GM18499 (cell line): ENCODE data around the gene COL1A2.

Experiments
- ATAC-seq: cut with Tn5 transposase; IDR thresholded peaks from one replicate; pipeline ENCODE4 v1.9.1; 2021; ENCODE audit warnings: moderate number of reproducible peaks; ENCODE audit not compliant: insufficient read depth, unreplicated experiment

COL1A2 gene

GRCh38 chr7:94382132-94382531 lies 12.6 kb upstream of the COL1A2 start:
- no peak for ATAC-seq

- ATAC-seq, result no peak
Measured at GRCh38 chr7:94382746-94383145, 11.9 kb upstream of the COL1A2 start.

GRCh38 chr7:94384315-94384714 lies 10.4 kb upstream of the COL1A2 start:
- ATAC-seq, result no peak

GRCh38 chr7:94386416-94386815 lies 8.3 kb upstream of the COL1A2 start:
- ATAC-seq, result no peak

GRCh38 chr7:94388540-94388939 lies 6.2 kb upstream of the COL1A2 start:
- ATAC-seq, result no peak

GRCh38 chr7:94389381-94389780 lies 5.3 kb upstream of the COL1A2 start:
- no peak for ATAC-seq

- ATAC-seq, result no peak
Measured at GRCh38 chr7:94391726-94392392, 2.8 kb upstream of the COL1A2 start.

GRCh38 chr7:94392393-94392786 lies 2.3 kb upstream of the COL1A2 start:
- no peak for ATAC-seq

GRCh38 chr7:94393246-94394108 lies 1.2 kb upstream of the COL1A2 start:
- no peak for ATAC-seq

- ATAC-seq, result no peak
Measured at GRCh38 chr7:94394109-94394436, 622 bp upstream of the COL1A2 start.

- peak; percentile 84 for ATAC-seq
Measured at GRCh38 chr7:94395141-94396036, 694 bp downstream of the COL1A2 start.

- no peak for ATAC-seq
Measured at GRCh38 chr7:94396037-94396431, 1.3 kb downstream of the COL1A2 start.

- ATAC-seq, result no peak
Measured at GRCh38 chr7:94396596-94396995, 1.9 kb downstream of the COL1A2 start.

- ATAC-seq, result no peak
Measured at GRCh38 chr7:94397722-94398121, 3.0 kb downstream of the COL1A2 start.

- no peak for ATAC-seq
Measured at GRCh38 chr7:94398841-94399240, 4.1 kb downstream of the COL1A2 start.

- no peak for ATAC-seq
Measured at GRCh38 chr7:94400022-94400421, 5.3 kb downstream of the COL1A2 start.

- no peak for ATAC-seq
Measured at GRCh38 chr7:94400643-94401427, 6.1 kb downstream of the COL1A2 start.

GRCh38 chr7:94401428-94401814 lies 6.7 kb downstream of the COL1A2 start:
- ATAC-seq, result no peak

- no peak for ATAC-seq
Measured at GRCh38 chr7:94403546-94403945, 8.9 kb downstream of the COL1A2 start.

- no peak for ATAC-seq
Measured at GRCh38 chr7:94405506-94405905, 10.8 kb downstream of the COL1A2 start.
